IMR-90 (cell line): ENCODE data around the gene NDUFC2. TPM values are rescaled to one million over a fixed set of nuclear protein-coding genes. Genes with fewer than 3 reads are reported as not detected.

ENCODE experiments used
- ATAC-seq: fragments of 200-7000 bp; cut with Tn5 transposase; 2 replicates; pipeline ENCODE4 v1.9.1; 2020; ENCODE audit warnings: low read depth, mild to moderate bottlenecking, moderate library complexity
- BruUV-seq: library from RNA; stranded (reverse); fragments of 400-500 nt; replicated peaks from 2 replicates; lab custom pipeline; 2021; lab: Mats Ljungman, UMichigan
- CTCF ChIA-PET: fragments of 300-600 bp; formaldehyde crosslinking; extraction: SDS; loops from one replicate; lab custom pipeline; 2021; ENCODE audit warnings: antibody characterized with exemption; lab: Yijun Ruan, JAX
- POLR2A ChIA-PET: fragments of 300-600 bp; sonication (Branson Sonifier 250); formaldehyde crosslinking; loops from one replicate; lab custom pipeline; 2022; ENCODE audit warnings: antibody characterized with exemption; ENCODE audit not compliant: unreplicated experiment; lab: Charles Lee
- DNase-seq: peaks from one replicate; pipeline ENCODE4 v3.0.0; 2013
- H2AFZ ChIP-seq: replicated peaks from 2 replicates; pipeline ENCODE3; 2013; ENCODE audit warnings: low read length, mild to moderate bottlenecking; ENCODE audit not compliant: poor library complexity
- H2AK5ac ChIP-seq: 2 replicates; pipeline ENCODE4 v1.6.1; 2013; ENCODE audit warnings: low read depth, low read length, inconsistent platforms
- H2AK9ac ChIP-seq: replicated peaks from 2 replicates; pipeline ENCODE3; 2013; ENCODE audit warnings: mild to moderate bottlenecking, low read depth, low read length, moderate library complexity; ENCODE audit not compliant: poor library complexity
- H2BK120ac ChIP-seq: 2 replicates; pipeline ENCODE4 v1.6.1; 2013; ENCODE audit warnings: low read depth, low read length, inconsistent platforms
- H2BK15ac ChIP-seq: 3 replicates; pipeline ENCODE4 v1.6.1; 2013; ENCODE audit warnings: low read depth, low read length, inconsistent platforms
- H2BK20ac ChIP-seq: 2 replicates; pipeline ENCODE4 v1.6.1; 2013; ENCODE audit warnings: low read depth, mild to moderate bottlenecking, inconsistent platforms, low read length, moderate library complexity
- H2BK5ac ChIP-seq: 2 replicates; pipeline ENCODE4 v1.6.1; 2013; ENCODE audit warnings: mild to moderate bottlenecking, low read depth, low read length, inconsistent platforms; ENCODE audit not compliant: poor library complexity, severe bottlenecking
- H3K14ac ChIP-seq: replicated peaks from 2 replicates; pipeline ENCODE4 v1.6.1; 2013; ENCODE audit warnings: low read depth, low read length, inconsistent platforms
- H3K18ac ChIP-seq: 2 replicates; pipeline ENCODE4 v1.6.1; 2013; ENCODE audit warnings: low read depth, low read length, control low read depth
- H3K23ac ChIP-seq: 2 replicates; pipeline ENCODE4 v1.6.1; 2013; ENCODE audit warnings: low read depth, low read length, inconsistent platforms
- H3K27ac ChIP-seq: 2 replicates; pipeline ENCODE4 v1.5.1; 2013; ENCODE audit warnings: mild to moderate bottlenecking, control low read depth, low read length; ENCODE audit not compliant: insufficient read depth
- H3K27me3 ChIP-seq: 2 replicates; pipeline ENCODE4 v1.6.1; 2013; ENCODE audit warnings: low read length; ENCODE audit not compliant: control insufficient read depth, insufficient read depth
- H3K36me3 ChIP-seq: 2 replicates; pipeline ENCODE4 v1.6.1; 2013; ENCODE audit warnings: low read length, mixed read lengths; ENCODE audit not compliant: control insufficient read depth, insufficient read depth
- H3K4ac ChIP-seq: 2 replicates; pipeline ENCODE4 v1.6.1; 2013; ENCODE audit warnings: low read depth, low read length, inconsistent platforms
- H3K4me1 ChIP-seq: 2 replicates; pipeline ENCODE4 v1.6.1; 2013; ENCODE audit warnings: low read length, mixed read lengths; ENCODE audit not compliant: control insufficient read depth, insufficient read depth
- H3K4me2 ChIP-seq: 2 replicates; pipeline ENCODE4 v1.6.1; 2013; ENCODE audit warnings: low read depth, mild to moderate bottlenecking, control low read depth, low read length, moderate library complexity
- H3K4me3 ChIP-seq: 2 replicates; pipeline ENCODE4 v1.5.1; 2013; ENCODE audit warnings: low read depth, mild to moderate bottlenecking, control low read depth, low read length, moderate library complexity; ENCODE audit not compliant: insufficient read depth
- H3K56ac ChIP-seq: 2 replicates; pipeline ENCODE4 v1.6.1; 2013; ENCODE audit warnings: low read length, inconsistent platforms; ENCODE audit not compliant: insufficient read depth; ENCODE audit errors: extremely low read depth
- H3K79me1 ChIP-seq, 2 experiments: 2 replicates each; pipeline ENCODE4 v1.6.1; 2013; ENCODE audit warnings: low read length in 2 of 2, inconsistent platforms in 1 of 2, low read depth in 1 of 2
- H3K9ac ChIP-seq: 2 replicates; pipeline ENCODE4 v1.6.1; 2013; ENCODE audit warnings: low read depth, low read length, control low read depth
- H3K9me1 ChIP-seq: 2 replicates; pipeline ENCODE4 v1.6.1; 2013; ENCODE audit warnings: low read length, inconsistent platforms; ENCODE audit not compliant: insufficient read depth
- H3K9me3 ChIP-seq: 2 replicates; pipeline ENCODE4 v1.6.1; 2013; ENCODE audit warnings: low read length; ENCODE audit not compliant: control insufficient read depth, insufficient read depth
- H4K20me1 ChIP-seq: 2 replicates; pipeline ENCODE4 v1.6.1; 2013; ENCODE audit warnings: low read length, inconsistent platforms; ENCODE audit not compliant: insufficient read depth
- H4K5ac ChIP-seq: 2 replicates; pipeline ENCODE4 v1.6.1; 2013; ENCODE audit warnings: mild to moderate bottlenecking, low read depth, low read length, control low read depth
- H4K8ac ChIP-seq, 2 experiments: 2 replicates each; pipeline ENCODE4 v1.6.1; 2013; ENCODE audit warnings: low read depth in 2 of 2, low read length in 2 of 2, control low read depth in 1 of 2, inconsistent platforms in 1 of 2
- H4K91ac ChIP-seq: 2 replicates; pipeline ENCODE4 v1.6.1; 2013; ENCODE audit warnings: low read depth, low read length, inconsistent platforms; ENCODE audit not compliant: insufficient read depth
- BHLHE40 ChIP-seq: fragments of 150-350 bp; IDR thresholded peaks from 2 replicates; pipeline ENCODE4 v1.6.1; 2016; ENCODE audit warnings: mild to moderate bottlenecking, low read depth, low read length
- CEBPB ChIP-seq: IDR thresholded peaks from 2 replicates; pipeline ENCODE4 v1.6.1; 2012; ENCODE audit warnings: low read depth, low read length, improper control_type of control experiment
- CHD1 ChIP-seq: IDR thresholded peaks from 2 replicates; pipeline ENCODE4 v1.6.1; 2012; ENCODE audit warnings: low read depth, low read length, improper control_type of control experiment
- FOS ChIP-seq: fragments of 150-350 bp; IDR thresholded peaks from 2 replicates; pipeline ENCODE4 v1.6.1; 2016; ENCODE audit warnings: low read depth, low read length
- MAFK ChIP-seq: IDR thresholded peaks from 2 replicates; pipeline ENCODE4 v1.6.1; 2012; ENCODE audit warnings: low read depth, low read length, improper control_type of control experiment
- MAZ ChIP-seq: IDR thresholded peaks from 2 replicates; pipeline ENCODE4 v1.6.1; 2012; ENCODE audit warnings: low read depth, mild to moderate bottlenecking, low read length, improper control_type of control experiment, moderate library complexity, borderline replicate concordance
- MXI1 ChIP-seq: IDR thresholded peaks from 2 replicates; pipeline ENCODE4 v1.6.1; 2012; ENCODE audit warnings: low read depth, mild to moderate bottlenecking, low read length, moderate library complexity, borderline replicate concordance
- NFE2L2 ChIP-seq: fragments of 150-350 bp; IDR thresholded peaks from 2 replicates; pipeline ENCODE4 v1.6.1; 2016; ENCODE audit warnings: low read depth, mild to moderate bottlenecking, low read length
- POLR2A ChIP-seq: IDR thresholded peaks from 2 replicates; pipeline ENCODE4 v1.6.1; 2012; ENCODE audit warnings: mild to moderate bottlenecking, low read depth, low read length
- RAD21 ChIP-seq: IDR thresholded peaks from 2 replicates; pipeline ENCODE4 v1.6.1; 2012; ENCODE audit warnings: low read length, improper control_type of control experiment
- RCOR1 ChIP-seq: IDR thresholded peaks from 2 replicates; pipeline ENCODE4 v1.6.1; 2012; ENCODE audit warnings: mild to moderate bottlenecking, low read length, improper control_type of control experiment; ENCODE audit not compliant: insufficient replicate concordance
- RFX5 ChIP-seq: IDR thresholded peaks from 2 replicates; pipeline ENCODE4 v1.8.0; 2012; ENCODE audit warnings: low read depth, mild to moderate bottlenecking, low read length, moderate library complexity
- SMC3 ChIP-seq: fragments of 150-350 bp; IDR thresholded peaks from 2 replicates; pipeline ENCODE4 v1.6.1; 2016; ENCODE audit warnings: low read depth, mild to moderate bottlenecking, antibody characterized with exemption, low read length, moderate library complexity
- WGBS, 2 experiments: methylation state at CpG; one replicate each; pipeline versions ENCODE4 v1.1.5 to v1.1.7; 2013; ENCODE audit warnings: missing lambda C conversion rate in 2 of 2; ENCODE audit not compliant: insufficient read length in 1 of 2; ENCODE audit errors: extremely low coverage in 2 of 2; 5-methylcytosine and 5-hydroxymethylcytosine counted together
- dilution Hi-C: fragments of 300-500 bp; cut with HindIII; formaldehyde crosslinking; loops from one replicate; pipeline ENCODE4 v1.14.3; 2018; ENCODE audit warnings: low sequenced_read_pairs; ENCODE audit not compliant: unreplicated experiment
- in situ Hi-C: fragments of 300-500 bp; cut with MboI; formaldehyde crosslinking; loops from 3 replicates; pipeline ENCODE4 v1.14.3; 2019; ENCODE audit warnings: low sequenced_read_pairs, inconsistent platforms, mixed read lengths
- intact Hi-C: fragments of 100-400 bp; cut with micrococcal nuclease; formaldehyde crosslinking; loops from 2 replicates; pipeline ENCODE4 v1.10.0; 2022
- polyA plus RNA-seq, 3 experiments: library from polyadenylated mRNA; depleted of rRNA; stranded (reverse); fragments of >200 nt; gene quantifications; 2 replicates each; pipeline ENCODE4 v1.2.3, GENCODE V29; 2012; ENCODE audit warnings: low replicate concordance in 1 of 3
- total RNA-seq: library from RNA; depleted of rRNA; stranded (reverse); fragments of >200 nt; gene quantifications from 2 replicates; pipeline ENCODE4 v1.2.3, GENCODE V29; 2012
- TF ChIP-seq, protein P1 (sequence below): fragments of 150-350 bp; IDR thresholded peaks from 2 replicates; pipeline ENCODE4 v1.6.1; 2017; ENCODE audit warnings: mild to moderate bottlenecking, antibody characterized with exemption, low read length, low read depth
- TF ChIP-seq, protein P2 (sequence below): fragments of 150-350 bp; IDR thresholded peaks from 2 replicates; pipeline ENCODE4 v1.6.1; 2016; ENCODE audit warnings: low read depth, mild to moderate bottlenecking, low read length, moderate library complexity, borderline replicate concordance
- TF ChIP-seq, protein P3 (sequence below): conservative IDR thresholded peaks from 2 replicates; pipeline ENCODE4 v1.5.1; 2012; ENCODE audit warnings: mild to moderate bottlenecking, low read depth, low read length, improper control_type of control experiment

The NDUFC2 gene
- total and polyA plus RNA-seq, 2 of the 4 experiments (the other 2 are of a cell fraction), result 146 to 340 TPM

DNA sequence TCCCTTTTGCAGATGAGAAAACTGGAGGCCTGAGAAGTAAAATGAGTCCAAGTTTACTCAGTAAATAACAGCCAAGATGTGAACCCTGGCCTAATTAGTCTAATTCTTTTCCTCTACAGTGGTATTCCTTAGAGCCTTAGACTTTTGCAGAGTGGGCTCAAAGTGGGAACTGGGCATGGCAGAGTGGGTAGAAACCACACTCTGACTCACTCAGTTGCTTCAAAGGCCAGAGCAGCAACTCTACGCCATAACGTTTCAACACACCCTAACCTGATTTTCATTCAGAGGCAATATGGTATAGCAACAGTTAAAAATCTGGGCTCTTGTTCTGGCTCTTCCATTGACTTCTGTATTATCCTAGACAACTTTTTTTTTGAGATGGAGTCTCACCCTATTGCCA is 13.2 kb downstream of the NDUFC2 start:
- no peak overlapping the region for H3K23ac ChIP-seq
- DNase-seq (no peak), ATAC-seq (no peak)
- ChIA-PET CTCF (interaction anchor here (0.9 kb wide), 1 partner anchor 20 kb away, joined by 3 read pairs; no protein-coding TSS in a partner anchor), POLR2A (interaction anchor here (0.6 to 0.7 kb wide), 3 partner anchors 13 to 438 kb away, joined by 4 to 7 read pairs (median 4); no protein-coding TSS in a partner anchor)
- H3K9me1 ChIP-seq, result peaks cover 7% of the 10 kb centered on the region
- no peak overlapping the region for H2AK9ac ChIP-seq
- no TSS peak for BruUV-seq
- H3K4me3 ChIP-seq, result no peak overlapping the region
- no peak overlapping the region for H3K4ac ChIP-seq
- H3K14ac ChIP-seq, result no peak overlapping the region
- no peak overlapping the region for H2BK5ac ChIP-seq
- no peaks in the 10 kb centered on the region for H3K9me3 ChIP-seq
- TF ChIP-seq BHLHE40, result no peak
- no peak for TF ChIP-seq MAFK
- TF ChIP-seq RCOR1, result no peak
- no peak for TF ChIP-seq FOS
- TF ChIP-seq, protein P1, sequence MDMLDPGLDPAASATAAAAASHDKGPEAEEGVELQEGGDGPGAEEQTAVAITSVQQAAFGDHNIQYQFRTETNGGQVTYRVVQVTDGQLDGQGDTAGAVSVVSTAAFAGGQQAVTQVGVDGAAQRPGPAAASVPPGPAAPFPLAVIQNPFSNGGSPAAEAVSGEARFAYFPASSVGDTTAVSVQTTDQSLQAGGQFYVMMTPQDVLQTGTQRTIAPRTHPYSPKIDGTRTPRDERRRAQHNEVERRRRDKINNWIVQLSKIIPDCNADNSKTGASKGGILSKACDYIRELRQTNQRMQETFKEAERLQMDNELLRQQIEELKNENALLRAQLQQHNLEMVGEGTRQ, result no peak
- TF ChIP-seq, protein P2, sequence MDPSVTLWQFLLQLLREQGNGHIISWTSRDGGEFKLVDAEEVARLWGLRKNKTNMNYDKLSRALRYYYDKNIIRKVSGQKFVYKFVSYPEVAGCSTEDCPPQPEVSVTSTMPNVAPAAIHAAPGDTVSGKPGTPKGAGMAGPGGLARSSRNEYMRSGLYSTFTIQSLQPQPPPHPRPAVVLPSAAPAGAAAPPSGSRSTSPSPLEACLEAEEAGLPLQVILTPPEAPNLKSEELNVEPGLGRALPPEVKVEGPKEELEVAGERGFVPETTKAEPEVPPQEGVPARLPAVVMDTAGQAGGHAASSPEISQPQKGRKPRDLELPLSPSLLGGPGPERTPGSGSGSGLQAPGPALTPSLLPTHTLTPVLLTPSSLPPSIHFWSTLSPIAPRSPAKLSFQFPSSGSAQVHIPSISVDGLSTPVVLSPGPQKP, result no peak
- TF ChIP-seq CEBPB, result no peak
- TF ChIP-seq, protein P3, sequence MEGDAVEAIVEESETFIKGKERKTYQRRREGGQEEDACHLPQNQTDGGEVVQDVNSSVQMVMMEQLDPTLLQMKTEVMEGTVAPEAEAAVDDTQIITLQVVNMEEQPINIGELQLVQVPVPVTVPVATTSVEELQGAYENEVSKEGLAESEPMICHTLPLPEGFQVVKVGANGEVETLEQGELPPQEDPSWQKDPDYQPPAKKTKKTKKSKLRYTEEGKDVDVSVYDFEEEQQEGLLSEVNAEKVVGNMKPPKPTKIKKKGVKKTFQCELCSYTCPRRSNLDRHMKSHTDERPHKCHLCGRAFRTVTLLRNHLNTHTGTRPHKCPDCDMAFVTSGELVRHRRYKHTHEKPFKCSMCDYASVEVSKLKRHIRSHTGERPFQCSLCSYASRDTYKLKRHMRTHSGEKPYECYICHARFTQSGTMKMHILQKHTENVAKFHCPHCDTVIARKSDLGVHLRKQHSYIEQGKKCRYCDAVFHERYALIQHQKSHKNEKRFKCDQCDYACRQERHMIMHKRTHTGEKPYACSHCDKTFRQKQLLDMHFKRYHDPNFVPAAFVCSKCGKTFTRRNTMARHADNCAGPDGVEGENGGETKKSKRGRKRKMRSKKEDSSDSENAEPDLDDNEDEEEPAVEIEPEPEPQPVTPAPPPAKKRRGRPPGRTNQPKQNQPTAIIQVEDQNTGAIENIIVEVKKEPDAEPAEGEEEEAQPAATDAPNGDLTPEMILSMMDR, result no peak
- TF ChIP-seq POLR2A, result no peak
- TF ChIP-seq RFX5, result no peak
- no peak for TF ChIP-seq RAD21
- no peak for TF ChIP-seq CHD1
- TF ChIP-seq SMC3, result no peak
- no peak for TF ChIP-seq MXI1
- no peak for TF ChIP-seq MAZ
- TF ChIP-seq NFE2L2, result no peak
- no peak overlapping the region for H3K9ac ChIP-seq
- no peak overlapping the region for H3K4me2 ChIP-seq
- H2AFZ ChIP-seq, result no peak overlapping the region
- H2BK20ac ChIP-seq, result no peak overlapping the region
- H3K79me1 ChIP-seq, result peaks cover 18 to 42% of the 10 kb centered on the region in 2 experiments
- no peak overlapping the region for H4K8ac ChIP-seq
- no peak overlapping the region for H2AK5ac ChIP-seq
- H3K27ac ChIP-seq, result no peak overlapping the region
- H3K27me3 ChIP-seq, result no peaks in the 10 kb centered on the region
- H2BK120ac ChIP-seq, result no peak overlapping the region
- H3K36me3 ChIP-seq, result peaks cover 18% of the 10 kb centered on the region
- H4K91ac ChIP-seq, result no peak overlapping the region
- in situ Hi-C loops (no loop called here), intact Hi-C loops (no loop called here), dilution Hi-C loops (no loop called here)
- peaks cover 7% of the 10 kb centered on the region for H4K20me1 ChIP-seq
- no peak overlapping the region for H2BK15ac ChIP-seq
- H3K18ac ChIP-seq, result no peak overlapping the region
- WGBS, 2 experiments, result no CpG with 5 or more reads among the region's 2 CpGs
- H3K4me1 ChIP-seq, result no peaks in the 10 kb centered on the region; the same call in 1 of the 2 replicates
- H3K56ac ChIP-seq, result no peak overlapping the region
- H4K5ac ChIP-seq, result no peak overlapping the region
